ENCODE measurements around the gene PDIA5.

- TF ChIP-seq CTCF (IDR thresholded peaks at IDR 0.05) (no peak), SIN3A (IDR thresholded peaks at IDR 0.05; ENCODE audit: borderline replicate concordance, insufficient read depth, low read depth, low read length) (no peak), POLR2AphosphoS5 (IDR thresholded peaks at IDR 0.05; ENCODE audit: low read depth, low read length) (no peak)
Observed at GRCh38 chr3:123050666-123051065, 16.2 kb upstream of the PDIA5 start.
